Smooth muscle cell of the brain vasculature (primary cell): ENCODE measurements around the gene LRRC45.
"Not testable (repeated sequence)": the region's sequence is repeated elsewhere in the genome, so short reads cannot be mapped to it uniquely, and the experiment has no call there.

Experiments used
- DNase-seq: peaks from one replicate; pipeline ENCODE4 v3.0.0-alpha.2; 2012; ENCODE audit warnings: low read depth, low spot score

LRRC45 gene

GRCh38 chr17:82034371-82035011, 11.4 kb downstream of the LRRC45 start:
- DNase-seq = no peak

- DNase-seq = no peak
These were observed 12.4 kb downstream of the LRRC45 start for GRCh38 chr17:82035488-82035887.

GRCh38 chr17:82035956-82036633, 13.0 kb downstream of the LRRC45 start:
- DNase-seq = no peak

GRCh38 chr17:82036634-82037091, 13.6 kb downstream of the LRRC45 start:
- DNase-seq = no peak

DNA sequence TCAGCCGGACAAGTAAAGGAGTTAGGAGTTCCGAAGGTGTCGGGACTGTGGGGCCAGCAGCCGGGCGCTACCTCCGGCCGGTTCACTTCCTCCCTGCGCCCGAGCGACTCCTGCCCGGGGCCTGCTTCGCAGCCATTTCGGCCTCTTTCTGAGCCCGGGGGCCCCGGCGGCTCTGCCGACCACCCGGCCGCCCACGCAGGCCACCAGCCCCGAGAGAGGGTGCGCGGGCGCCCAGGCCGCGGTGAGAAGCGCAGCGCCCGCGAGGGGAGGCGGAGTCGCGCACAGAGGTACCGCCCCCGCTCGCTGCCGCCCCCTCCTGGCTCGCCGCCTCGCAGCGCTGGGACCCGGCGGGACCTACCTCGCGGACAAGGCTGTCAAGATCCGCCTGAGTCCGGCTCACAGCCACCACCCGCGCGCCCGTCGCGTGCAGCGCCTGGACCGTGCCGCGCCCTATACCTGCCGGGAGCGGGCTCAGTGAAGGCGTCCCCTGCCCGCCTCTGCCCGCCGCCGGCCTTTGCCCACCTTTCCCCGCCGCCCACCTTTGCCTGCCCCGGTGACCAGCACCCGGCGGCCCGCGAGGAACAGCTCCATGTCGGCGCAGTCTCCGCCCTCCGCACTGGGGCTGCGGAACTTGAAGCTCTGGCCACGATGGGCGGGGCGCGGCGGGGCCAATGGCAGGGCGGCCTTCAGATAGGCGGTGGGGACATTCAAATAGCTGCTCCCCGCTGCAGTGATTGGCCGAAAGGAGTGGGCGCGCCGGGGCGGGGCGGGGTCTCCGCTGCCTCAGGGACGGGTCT, 14.2 kb downstream of the LRRC45 start, which contains the start of gene DCXR:
DCXR (minus strand) TSS at position 606 of the 797 bp plus-strand sequence; CDS start at position 591, 15 bp downstream.
- peak; percentile 92 for DNase-seq

- DNase-seq = no peak
These were observed 14.7 kb downstream of the LRRC45 start for GRCh38 chr17:82037889-82038195.

GRCh38 chr17:82038796-82039409, 15.8 kb downstream of the LRRC45 start:
- not testable (repeated sequence) for DNase-seq

DNA sequence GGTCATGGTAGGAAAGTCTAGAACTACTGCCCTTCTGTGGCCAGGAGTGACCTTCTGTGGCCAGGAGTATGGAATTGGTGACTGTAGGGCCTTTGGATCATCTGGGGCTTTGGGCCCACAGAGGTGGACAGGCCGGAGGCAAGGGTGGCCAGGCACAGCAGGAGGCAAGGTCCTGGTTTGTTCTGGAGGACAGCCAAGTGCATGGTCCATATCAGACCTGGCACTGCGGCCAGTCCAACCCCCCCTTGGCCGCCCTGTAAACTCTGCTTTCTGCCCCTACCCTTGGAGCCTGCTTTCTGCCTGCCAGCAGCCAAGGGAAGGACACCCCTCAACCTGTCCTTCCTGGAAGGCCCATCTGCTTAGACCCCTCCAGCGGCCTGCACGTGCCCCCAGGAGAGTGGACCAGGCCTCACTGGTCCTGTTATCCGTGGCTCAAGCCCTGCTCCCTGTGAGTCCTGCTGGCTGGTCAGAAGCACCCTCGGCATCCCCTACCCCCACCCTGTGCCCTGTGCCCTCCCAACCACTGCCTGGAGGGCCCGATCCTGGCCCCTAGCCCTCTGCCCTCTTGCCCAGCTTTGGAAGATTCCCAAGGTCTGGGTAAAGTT, 16.7 kb downstream of the LRRC45 start:
- DNase-seq = no peak

DNA sequence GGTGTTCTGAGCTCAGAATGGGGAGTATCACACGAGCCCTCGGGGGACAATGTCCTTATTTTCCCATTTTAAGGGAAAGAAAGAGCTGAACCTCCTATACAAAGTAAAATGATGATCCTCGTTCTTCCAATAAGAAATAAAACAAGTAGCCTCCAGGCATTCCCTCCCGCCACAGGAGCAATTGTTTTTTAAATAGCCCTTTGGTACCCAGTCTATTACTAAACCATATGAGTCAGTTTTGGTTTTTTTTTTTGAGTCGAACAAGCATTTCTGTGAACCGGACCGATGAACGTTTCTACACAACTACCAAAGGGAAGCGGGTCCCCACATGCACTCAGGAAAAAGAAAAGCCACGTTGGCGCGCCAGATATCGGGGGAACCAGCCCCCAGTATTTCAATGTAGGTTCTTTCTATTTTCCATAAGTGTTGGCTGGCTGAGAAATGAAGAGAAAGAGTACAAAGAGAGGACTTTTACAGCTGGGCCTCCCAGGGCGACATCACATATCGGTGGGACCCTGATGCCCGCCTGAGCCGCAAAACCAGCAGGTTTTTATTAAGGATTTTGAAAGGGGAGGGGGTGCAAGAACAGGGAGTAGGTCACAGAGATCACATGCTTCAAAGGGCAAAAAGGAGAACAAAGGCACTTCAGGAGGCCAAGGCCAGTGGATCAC, 18.2 kb downstream of the LRRC45 start:
- DNase-seq = no peak

GRCh38 chr17:82042649-82043048, 19.5 kb downstream of the LRRC45 start:
- no peak for DNase-seq

DNA sequence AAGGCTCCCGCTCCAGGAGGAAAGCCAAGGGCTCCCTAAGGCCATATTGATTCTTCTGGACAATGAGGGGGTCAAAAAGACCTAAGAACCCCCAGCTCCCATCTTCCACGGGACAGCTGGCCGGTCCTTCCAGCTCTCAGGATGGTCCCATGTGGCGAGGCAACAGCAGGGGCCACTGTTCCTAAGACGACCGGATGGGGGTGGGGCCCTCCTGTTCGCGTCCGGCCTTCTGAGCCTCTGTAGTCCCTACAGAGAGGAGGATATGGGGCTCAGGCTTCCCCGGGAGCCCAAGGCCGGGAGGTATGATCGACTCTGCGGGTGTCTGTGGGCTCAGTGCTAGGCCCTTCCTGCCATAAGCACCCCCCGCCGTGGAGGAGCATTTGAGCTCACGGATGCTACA, 20.4 kb downstream of the LRRC45 start:
- DNase-seq = no peak

GRCh38 chr17:82045936-82046484, 22.9 kb downstream of the LRRC45 start:
- no peak for DNase-seq

DNA sequence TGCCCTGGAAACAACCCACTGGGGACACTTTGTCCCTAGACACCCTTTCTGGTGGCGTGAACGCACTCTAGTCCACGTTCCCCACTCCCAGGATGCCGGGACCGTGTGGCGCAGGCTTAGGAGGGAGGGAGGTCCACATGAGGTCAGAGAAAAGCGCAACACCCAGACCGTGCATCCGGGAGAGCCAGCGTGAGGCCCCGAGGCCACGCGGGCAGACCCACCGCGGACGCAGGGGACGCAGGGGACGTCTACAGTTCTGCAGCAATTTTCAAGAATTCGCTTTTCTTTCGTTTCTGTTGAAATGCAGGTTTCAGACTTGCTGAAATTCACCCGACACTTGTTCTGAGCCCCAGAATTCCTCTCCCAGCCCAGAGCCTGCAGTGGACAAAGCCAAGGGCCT, 23.8 kb downstream of the LRRC45 start:
- DNase-seq = no peak

DNA sequence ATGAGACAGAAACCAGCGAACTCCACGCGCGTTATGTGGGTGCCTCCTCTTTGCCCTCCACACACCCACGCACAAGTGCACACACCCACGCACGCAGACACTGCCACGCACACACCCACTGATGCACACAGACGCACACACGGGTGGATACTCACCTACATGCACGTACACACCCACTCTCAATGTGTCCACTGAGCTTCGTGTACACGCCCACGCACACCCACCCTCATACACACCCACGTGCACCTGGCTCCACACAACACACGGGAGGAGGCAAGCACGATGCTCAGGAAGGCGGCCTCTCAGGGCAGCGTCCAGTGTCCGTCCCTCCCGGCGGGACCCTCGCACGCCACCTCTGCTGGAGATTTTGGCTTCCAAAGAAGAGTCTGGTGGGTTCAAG, 24.3 kb downstream of the LRRC45 start:
- no peak for DNase-seq

DNA sequence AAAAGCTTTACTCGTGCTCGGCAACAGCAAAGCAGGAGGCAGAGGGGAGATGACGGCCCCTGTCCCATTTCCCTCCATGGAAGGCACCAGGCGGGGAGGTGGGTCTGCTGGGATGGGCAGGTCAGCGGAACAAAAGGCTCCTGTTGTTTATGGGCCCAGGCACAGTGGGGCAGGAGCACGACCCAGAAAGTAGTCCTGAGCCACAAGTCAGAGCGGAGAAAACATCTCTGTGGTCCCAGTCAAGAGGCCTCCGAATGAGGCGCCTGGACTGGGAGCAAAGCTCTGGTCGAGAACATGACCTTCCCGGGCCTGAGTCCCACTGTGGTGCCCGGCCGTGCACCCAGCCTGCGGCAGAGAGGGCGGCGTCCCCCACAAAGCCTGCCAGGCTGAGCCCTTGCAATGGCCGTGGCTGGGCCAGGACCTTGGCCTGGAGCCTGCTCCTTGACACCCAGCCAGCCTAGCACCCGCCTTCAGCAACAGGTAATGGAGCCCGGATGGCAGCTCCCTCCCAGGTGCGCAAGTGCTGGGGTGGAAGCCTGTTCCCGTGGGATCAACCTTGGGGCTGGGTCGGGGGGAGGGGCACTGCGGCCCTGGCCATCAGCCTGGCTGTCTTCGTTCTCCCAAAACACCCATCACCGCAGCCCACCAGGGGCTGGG, 24.9 kb downstream of the LRRC45 start:
- no peak for DNase-seq

- DNase-seq = no peak
These were observed 25.5 kb downstream of the LRRC45 start for GRCh38 chr17:82048571-82048971.

GRCh38 chr17:82049106-82049505, 26.0 kb downstream of the LRRC45 start:
- no peak for DNase-seq

DNA sequence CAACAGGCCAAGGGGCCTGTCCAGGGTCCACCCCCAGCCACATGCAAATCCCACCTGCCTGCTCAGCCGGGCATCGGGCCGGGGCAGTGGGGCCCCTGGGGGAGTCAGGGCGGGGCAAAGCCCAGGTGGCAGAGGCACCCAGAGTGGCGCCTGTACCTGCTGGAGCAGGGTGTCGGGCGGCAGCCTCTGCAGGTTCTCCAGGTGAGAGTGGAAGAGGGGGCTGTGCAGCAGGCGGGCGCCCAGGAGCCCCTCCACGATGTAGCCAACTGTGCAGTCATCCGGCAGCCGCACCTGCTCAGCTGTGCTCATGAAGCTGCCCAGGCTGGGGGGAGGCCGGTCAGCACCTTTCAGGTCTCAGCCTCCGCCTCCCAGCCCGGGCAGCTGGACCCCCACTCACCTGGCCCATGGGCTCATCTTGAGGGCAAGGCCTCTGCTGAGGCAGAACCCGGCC, 26.4 kb downstream of the LRRC45 start:
- no peak for DNase-seq

DNA sequence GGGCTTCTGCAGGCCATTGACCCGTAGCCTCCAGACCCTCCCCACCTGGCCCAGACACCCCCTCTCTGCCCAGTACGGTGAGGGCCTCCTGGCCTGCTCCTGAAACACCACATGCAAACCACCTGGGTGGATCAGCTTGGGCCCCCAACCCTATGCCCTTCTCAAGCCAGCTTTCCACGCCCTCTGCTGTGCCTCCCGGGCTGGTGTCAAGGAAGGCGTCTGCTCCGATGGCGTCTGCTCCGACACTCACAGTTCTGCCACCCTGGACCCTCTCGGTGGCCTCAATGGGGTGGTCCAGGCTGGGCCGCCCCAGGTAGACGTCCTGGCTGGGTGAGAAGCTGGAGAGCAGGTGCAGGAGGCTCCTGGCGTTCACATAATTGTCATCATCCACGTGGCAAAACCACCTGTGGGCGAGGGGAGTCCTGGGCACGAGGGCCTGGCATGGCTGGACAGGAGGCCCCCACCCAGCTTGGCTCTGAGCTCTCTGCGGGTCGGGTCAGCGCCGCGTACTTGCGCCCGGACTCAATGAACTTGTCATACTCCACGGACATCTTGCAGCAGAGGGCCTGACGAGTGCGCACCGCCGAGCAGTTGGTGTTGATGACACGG, 27.2 kb downstream of the LRRC45 start:
- no peak for DNase-seq
